Keratinocyte (primary cell): ENCODE results near the gene SMIM35. TPM values are rescaled to one million over a fixed set of nuclear protein-coding genes. Genes with fewer than 3 reads are reported as not detected.

Experiments used
- DNase-seq: peaks from one replicate; pipeline ENCODE4 v3.0.0-alpha.2; 2011; ENCODE audit warnings: low read depth, missing footprints, low spot score
- FAIRE-seq: peaks from 2 replicates; lab custom pipeline; 2011; peaks lifted over from hg19 to GRCh38; lab: Jason Lieb, UNC
- H2AFZ ChIP-seq: 2 replicates; pipeline ENCODE4 v1.6.0; 2012; ENCODE audit warnings: low read length, control low read depth, inconsistent platforms; ENCODE audit not compliant: control insufficient read depth
- H3K27ac ChIP-seq: 2 replicates; pipeline ENCODE4 v1.5.1; 2011; ENCODE audit warnings: low read length; ENCODE audit not compliant: control insufficient read depth, insufficient read depth
- H3K27me3 ChIP-seq: 3 replicates; pipeline ENCODE4 v1.6.0; 2011; ENCODE audit warnings: low read length; ENCODE audit not compliant: control insufficient read depth, insufficient read depth; ENCODE audit errors: extremely low read depth
- H3K36me3 ChIP-seq, 2 experiments: 2 replicates in 1 of 2; 3 replicates in 1 of 2; pipeline ENCODE4 v1.5.1; 2011; ENCODE audit warnings: low read length in 2 of 2, mild to moderate bottlenecking in 1 of 2; ENCODE audit not compliant: control insufficient read depth in 2 of 2, insufficient read depth in 2 of 2; ENCODE audit errors: extremely low read depth in 1 of 2
- H3K4me1 ChIP-seq: 3 replicates; pipeline ENCODE4 v1.5.1; 2011; ENCODE audit warnings: low read length; ENCODE audit not compliant: control insufficient read depth, insufficient read depth; ENCODE audit errors: extremely low read depth
- H3K4me2 ChIP-seq: 3 replicates; pipeline ENCODE4 v1.6.0; 2011; ENCODE audit warnings: low read depth, low read length; ENCODE audit not compliant: control insufficient read depth, insufficient read depth; ENCODE audit errors: extremely low read depth
- H3K4me3 ChIP-seq, 3 experiments: fragments of 200-600 bp in 1 of 3; sonication (generic) in 1 of 3; 2 replicates in 2 of 3; 3 replicates in 1 of 3; pipeline ENCODE4 v1.5.1; 2011 to 2016; ENCODE audit warnings: low read length in 3 of 3, mild to moderate bottlenecking in 3 of 3, control low read depth in 2 of 3, inconsistent platforms in 1 of 3, low read depth in 1 of 3, mixed read lengths in 1 of 3, mixed run types in 1 of 3, moderate library complexity in 1 of 3; ENCODE audit not compliant: control insufficient read depth in 2 of 3, insufficient read depth in 2 of 3; ENCODE audit errors: extremely low read depth in 1 of 3
- H3K79me2 ChIP-seq: 2 replicates; pipeline ENCODE4 v1.6.0; 2012; ENCODE audit warnings: low read length; ENCODE audit not compliant: control insufficient read depth, insufficient read depth
- H3K9ac ChIP-seq: 3 replicates; pipeline ENCODE4 v1.6.0; 2011; ENCODE audit warnings: low read length; ENCODE audit not compliant: control insufficient read depth, insufficient read depth; ENCODE audit errors: extremely low read depth
- H3K9me1 ChIP-seq: 3 replicates; pipeline ENCODE4 v1.6.0; 2011; ENCODE audit warnings: low read length; ENCODE audit not compliant: control insufficient read depth, insufficient read depth; ENCODE audit errors: extremely low read depth
- H3K9me3 ChIP-seq: 2 replicates; pipeline ENCODE4 v1.5.1; 2012; ENCODE audit warnings: low read depth, low read length; ENCODE audit not compliant: control insufficient read depth
- H4K20me1 ChIP-seq: 3 replicates; pipeline ENCODE4 v1.6.0; 2011; ENCODE audit warnings: low read length; ENCODE audit not compliant: control insufficient read depth, insufficient read depth; ENCODE audit errors: extremely low read depth
- CTCF ChIP-seq, 3 experiments: IDR thresholded peaks in 1 of 3; conservative IDR thresholded peaks in 1 of 3; optimal IDR thresholded peaks in 1 of 3; 2 replicates in 2 of 3; 3 replicates in 1 of 3; pipeline versions ENCODE3 to v1.5.1; 2011; ENCODE audit warnings: low read length in 3 of 3, mild to moderate bottlenecking in 3 of 3, moderate library complexity in 2 of 3, control low read depth in 1 of 3, inconsistent platforms in 1 of 3; ENCODE audit not compliant: insufficient read depth in 2 of 3; ENCODE audit errors: extremely low read depth in 1 of 3
- EZH2 ChIP-seq: IDR thresholded peaks from one replicate; pipeline ENCODE4 v1.6.1; 2012; ENCODE audit warnings: inconsistent platforms, mild to moderate bottlenecking, low read length, moderate library complexity
- dilution Hi-C: fragments of 300-500 bp; cut with MboI; formaldehyde crosslinking; loops from one replicate; pipeline ENCODE4 v1.7.0; 2020; ENCODE audit warnings: low sequenced_read_pairs; ENCODE audit not compliant: extremely low pct_ligation_motif_present
- polyA plus RNA-seq, 5 experiments: library from polyadenylated mRNA; depleted of rRNA in 3 of 5; stranded (reverse) in 3 of 5; stranded (forward) in 1 of 5; unstranded in 1 of 5; fragments of >200 nt; gene quantifications; 1 replicate in 1 of 5; 2 replicates in 3 of 5; 3 replicates in 1 of 5; pipeline versions ENCODE4 v1.2.1 to v1.2.3, GENCODE V29; 2011 to 2012; ENCODE audit warnings: missing spikeins in 2 of 5, low read depth in 1 of 5, low replicate concordance in 1 of 5

SMIM35 gene
- polyA plus RNA-seq, 1 donor (not counting 4 experiments of a cell fraction or from before 2014, with no cell fraction given): not detected

DNA sequence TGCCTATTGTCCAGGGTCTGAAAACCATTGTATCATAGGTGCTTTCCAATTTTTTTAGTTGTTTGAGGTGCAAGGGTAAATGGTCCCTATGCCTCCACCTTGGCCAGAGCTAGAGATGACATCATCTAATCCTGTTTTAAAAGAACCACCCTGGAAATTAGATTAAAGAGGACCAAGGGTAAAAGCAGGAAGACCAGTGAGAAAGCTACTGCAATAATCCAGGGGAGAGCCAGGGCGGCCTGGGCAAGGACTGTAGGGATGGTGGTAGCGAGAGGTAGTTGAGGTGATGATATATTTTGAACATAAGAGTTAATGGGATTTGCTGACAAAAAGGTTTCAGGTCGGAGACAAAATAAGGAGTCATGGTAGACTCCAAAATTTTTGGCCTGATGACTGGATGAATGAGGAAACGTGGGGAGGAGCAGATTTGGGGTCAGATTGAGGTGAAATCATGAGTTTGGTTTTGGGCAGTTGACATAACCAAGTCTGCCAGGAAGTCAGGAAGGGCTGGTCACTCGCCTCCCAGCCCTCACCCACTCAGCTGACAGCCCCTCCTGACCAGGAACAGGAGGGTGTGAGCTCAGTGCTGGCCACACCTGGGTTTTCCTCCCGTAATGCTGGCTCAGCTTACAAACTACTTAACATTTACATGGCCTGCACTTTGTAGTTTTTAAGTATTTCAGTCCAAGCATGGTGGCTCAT, 42.9 kb upstream of the SMIM35 start:
- no peaks in the 10 kb centered on the region for H3K9me3 ChIP-seq
- H3K4me3 ChIP-seq: no peak overlapping the region
- no peak overlapping the region for H3K4me2 ChIP-seq
- H3K27me3 ChIP-seq: no peaks in the 10 kb centered on the region
- FAIRE-seq (no peak), DNase-seq (no peak)
- H4K20me1 ChIP-seq: no peaks in the 10 kb centered on the region
- H2AFZ ChIP-seq: no peak overlapping the region
- no peaks in the 10 kb centered on the region for H3K9me1 ChIP-seq
- H3K36me3 ChIP-seq: no peaks in the 10 kb centered on the region
- peaks cover 9% of the 10 kb centered on the region for H3K4me1 ChIP-seq
- no peaks in the 10 kb centered on the region for H3K79me2 ChIP-seq
- no peak overlapping the region for H3K9ac ChIP-seq
- TF ChIP-seq EZH2: no peak
- no peak for TF ChIP-seq CTCF (optimal IDR thresholded peaks at IDR 0.05 in 1 of 3, IDR thresholded peaks at IDR 0.05 in 1 of 3, conservative IDR thresholded peaks at IDR 0.05 in 1 of 3; ENCODE audit: extremely low read depth in 1 of 3, insufficient read depth in 2 of 3, low read length in 3 of 3)
- dilution Hi-C loops: no loop called here
- H3K27ac ChIP-seq: no peak overlapping the region

DNA sequence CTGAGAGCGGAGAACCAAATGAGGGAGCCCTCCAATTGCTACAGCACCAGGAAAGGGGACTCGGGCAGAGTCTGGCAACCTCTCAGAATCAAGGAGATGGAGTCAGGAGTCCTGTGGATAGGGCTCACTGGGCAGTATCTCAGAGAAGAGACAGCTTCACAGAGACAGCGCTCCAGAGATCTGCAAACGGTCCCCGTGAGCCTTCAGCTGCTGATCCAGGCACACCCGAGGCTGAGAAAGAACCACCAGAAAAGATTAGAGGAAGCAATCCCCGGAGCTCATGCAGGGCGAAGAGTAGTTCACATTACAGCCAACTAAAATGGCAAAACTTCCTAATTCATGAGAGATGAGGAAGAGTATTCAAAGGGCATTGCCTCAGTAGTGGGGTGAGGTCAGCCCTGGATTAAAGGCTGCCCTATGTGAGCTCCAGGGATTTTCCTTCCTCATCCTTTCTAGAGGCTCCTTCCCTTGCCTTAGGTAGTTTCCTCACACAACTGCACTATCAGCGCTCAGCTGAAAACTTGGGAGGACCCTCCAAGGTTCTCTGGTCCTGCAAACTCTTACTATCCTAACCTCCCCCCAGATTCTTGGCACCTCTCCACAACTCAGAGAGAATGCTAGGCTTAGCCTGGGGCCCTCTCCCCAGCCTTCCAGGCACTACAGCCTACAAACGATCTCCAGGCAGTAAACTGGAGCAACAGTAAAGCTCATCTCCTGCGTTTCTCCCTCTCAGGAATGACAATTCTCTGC, 42.1 kb upstream of the SMIM35 start:
- Histone ChIP-seq H3K79me2 (no peaks in the 10 kb centered on the region), H3K9ac (no peak overlapping the region), H2AFZ (no peak overlapping the region), H4K20me1 (no peaks in the 10 kb centered on the region), H3K27me3 (no peaks in the 10 kb centered on the region), H3K4me1 (peaks cover 9% of the 10 kb centered on the region), H3K9me1 (no peaks in the 10 kb centered on the region), H3K9me3 (no peaks in the 10 kb centered on the region), H3K27ac (no peak overlapping the region), H3K4me3 (no peak overlapping the region), H3K36me3 (no peaks in the 10 kb centered on the region), H3K4me2 (no peak overlapping the region)
- DNase-seq (no peak), FAIRE-seq (no peak)
- TF ChIP-seq EZH2 (no peak), CTCF (optimal IDR thresholded peaks at IDR 0.05 in 1 of 3, IDR thresholded peaks at IDR 0.05 in 1 of 3, conservative IDR thresholded peaks at IDR 0.05 in 1 of 3; ENCODE audit: extremely low read depth in 1 of 3, insufficient read depth in 2 of 3, low read length in 3 of 3) (no peak)
- dilution Hi-C loops: no loop called here
